HG02678 (cell line): ENCODE data around the gene ERC2.

Experiments
- ATAC-seq: cut with Tn5 transposase; IDR thresholded peaks from one replicate; pipeline ENCODE4 v1.9.1; 2021; ENCODE audit warnings: mild to moderate bottlenecking, moderate library complexity; ENCODE audit not compliant: unreplicated experiment

Gene ERC2

GRCh38 chr3:55895897-55896566 is 572.2 kb downstream of the ERC2 start:
- no peak for ATAC-seq

GRCh38 chr3:55894605-55895004 is 573.7 kb downstream of the ERC2 start:
- no peak for ATAC-seq

GRCh38 chr3:55893045-55893664 is 575.1 kb downstream of the ERC2 start:
- no peak for ATAC-seq

GRCh38 chr3:55891106-55891505 is 577.2 kb downstream of the ERC2 start:
- no peak for ATAC-seq

GRCh38 chr3:55888282-55888885 is 579.9 kb downstream of the ERC2 start:
- ATAC-seq, result no peak

GRCh38 chr3:55885721-55886120 is 582.5 kb downstream of the ERC2 start:
- no peak for ATAC-seq

- ATAC-seq, result no peak
Measured at GRCh38 chr3:55884491-55885285, 583.6 kb downstream of the ERC2 start.

- ATAC-seq, result no peak
Measured at GRCh38 chr3:55884066-55884465, 584.2 kb downstream of the ERC2 start.

- ATAC-seq, result no peak
Measured at GRCh38 chr3:55882006-55882405, 586.3 kb downstream of the ERC2 start.

GRCh38 chr3:55880357-55880756 is 587.9 kb downstream of the ERC2 start:
- ATAC-seq, result no peak

- no peak for ATAC-seq
Measured at GRCh38 chr3:55879901-55880331, 588.4 kb downstream of the ERC2 start.

GRCh38 chr3:55877703-55878102 is 590.6 kb downstream of the ERC2 start:
- ATAC-seq, result no peak

- no peak for ATAC-seq
Measured at GRCh38 chr3:55876560-55876959, 591.7 kb downstream of the ERC2 start.

GRCh38 chr3:55875113-55875512 is 593.2 kb downstream of the ERC2 start:
- no peak for ATAC-seq

- no peak for ATAC-seq
Measured at GRCh38 chr3:55873523-55874254, 594.6 kb downstream of the ERC2 start.

- ATAC-seq, result no peak
Measured at GRCh38 chr3:55870594-55870993, 597.7 kb downstream of the ERC2 start.

- no peak for ATAC-seq
Measured at GRCh38 chr3:55868347-55868746, 599.9 kb downstream of the ERC2 start.

GRCh38 chr3:55863028-55863427 is 605.2 kb downstream of the ERC2 start:
- no peak for ATAC-seq

GRCh38 chr3:55860049-55860721 is 608.1 kb downstream of the ERC2 start:
- ATAC-seq, result no peak

- no peak for ATAC-seq
Measured at GRCh38 chr3:55859305-55859704, 609.0 kb downstream of the ERC2 start.
